ENCODE results near the gene AFDN.

AFDN gene

GRCh38 chr6:167840526-167841179, 13.9 kb downstream of the AFDN start:
- no peaks in the 10 kb centered on the region for H3K4me1 ChIP-seq (ENCODE audit: insufficient read depth, low read length, poor library complexity, severe bottlenecking)
- no peaks in the 10 kb centered on the region for H3K79me2 ChIP-seq (ENCODE audit: insufficient read depth, low read length)
- H3K4me3 ChIP-seq (ENCODE audit: low read length, poor library complexity, severe bottlenecking): no peak overlapping the region
- H3K9ac ChIP-seq (ENCODE audit: low read depth, low read length, poor library complexity, severe bottlenecking): no peak overlapping the region
- no peaks in the 10 kb centered on the region for H3K36me3 ChIP-seq (ENCODE audit: insufficient read depth, low read length)
- H4K20me1 ChIP-seq (ENCODE audit: insufficient read depth, low read length, poor library complexity, severe bottlenecking): no peaks in the 10 kb centered on the region
- no peaks in the 10 kb centered on the region for H3K27me3 ChIP-seq (ENCODE audit: insufficient read depth, low read length, poor library complexity, severe bottlenecking)
- no peaks in the 10 kb centered on the region for H3K9me2 ChIP-seq (replicated peaks; ENCODE audit: low read depth, low read length)
- no peak overlapping the region for H2AFZ ChIP-seq (ENCODE audit: low read length)
- H3F3A ChIP-seq (ENCODE audit: low read depth): no peaks in the 10 kb centered on the region
- TF ChIP-seq CTCF (conservative IDR thresholded peaks at IDR 0.05; ENCODE audit: low read length): no peak
- TF ChIP-seq EZH2phosphoT487 (IDR thresholded peaks at IDR 0.05; ENCODE audit: borderline replicate concordance): no peak
- no peak overlapping the region for H3K4me2 ChIP-seq (ENCODE audit: low read depth, low read length, poor library complexity, severe bottlenecking)
- H3K9me3 ChIP-seq (ENCODE audit: insufficient read depth, low read depth, low read length): no peaks in the 10 kb centered on the region

GRCh38 chr6:167841981-167842380, 15.3 kb downstream of the AFDN start:
- Histone ChIP-seq H3K4me3 (ENCODE audit: low read length, poor library complexity, severe bottlenecking) (no peak overlapping the region), H3F3A (ENCODE audit: low read depth) (no peaks in the 10 kb centered on the region), H3K9ac (ENCODE audit: low read depth, low read length, poor library complexity, severe bottlenecking) (no peak overlapping the region), H3K9me3 (ENCODE audit: insufficient read depth, low read depth, low read length) (no peaks in the 10 kb centered on the region), H4K20me1 (ENCODE audit: insufficient read depth, low read length, poor library complexity, severe bottlenecking) (no peaks in the 10 kb centered on the region), H3K27me3 (ENCODE audit: insufficient read depth, low read length, poor library complexity, severe bottlenecking) (no peaks in the 10 kb centered on the region), H3K36me3 (ENCODE audit: insufficient read depth, low read length) (no peaks in the 10 kb centered on the region), H2AFZ (ENCODE audit: low read length) (no peak overlapping the region), H3K9me2 (replicated peaks; ENCODE audit: low read depth, low read length) (no peaks in the 10 kb centered on the region), H3K4me1 (ENCODE audit: insufficient read depth, low read length, poor library complexity, severe bottlenecking) (no peaks in the 10 kb centered on the region), H3K4me2 (ENCODE audit: low read depth, low read length, poor library complexity, severe bottlenecking) (no peak overlapping the region), H3K79me2 (ENCODE audit: insufficient read depth, low read length) (no peaks in the 10 kb centered on the region)
- TF ChIP-seq EZH2phosphoT487 (IDR thresholded peaks at IDR 0.05; ENCODE audit: borderline replicate concordance): no peak
- no peak for TF ChIP-seq CTCF (conservative IDR thresholded peaks at IDR 0.05; ENCODE audit: low read length)

- Histone ChIP-seq H3K27me3 (ENCODE audit: insufficient read depth, low read length, poor library complexity, severe bottlenecking) (no peaks in the 10 kb centered on the region), H3K4me1 (ENCODE audit: insufficient read depth, low read length, poor library complexity, severe bottlenecking) (no peaks in the 10 kb centered on the region), H3K36me3 (ENCODE audit: insufficient read depth, low read length) (no peaks in the 10 kb centered on the region), H3F3A (ENCODE audit: low read depth) (no peaks in the 10 kb centered on the region), H3K4me3 (ENCODE audit: low read length, poor library complexity, severe bottlenecking) (no peak overlapping the region), H3K9me2 (replicated peaks; ENCODE audit: low read depth, low read length) (no peaks in the 10 kb centered on the region), H3K9ac (ENCODE audit: low read depth, low read length, poor library complexity, severe bottlenecking) (no peak overlapping the region), H4K20me1 (ENCODE audit: insufficient read depth, low read length, poor library complexity, severe bottlenecking) (no peaks in the 10 kb centered on the region), H2AFZ (ENCODE audit: low read length) (no peak overlapping the region), H3K9me3 (ENCODE audit: insufficient read depth, low read depth, low read length) (no peaks in the 10 kb centered on the region), H3K79me2 (ENCODE audit: insufficient read depth, low read length) (no peaks in the 10 kb centered on the region), H3K4me2 (ENCODE audit: low read depth, low read length, poor library complexity, severe bottlenecking) (no peak overlapping the region)
- TF ChIP-seq EZH2phosphoT487 (IDR thresholded peaks at IDR 0.05; ENCODE audit: borderline replicate concordance) (no peak), CTCF (conservative IDR thresholded peaks at IDR 0.05; ENCODE audit: low read length) (no peak)
Measured at GRCh38 chr6:167842457-167842856, 15.7 kb downstream of the AFDN start.
